HepG2 (cell line): ENCODE measurements around the gene TREML4. TPM values are rescaled to one million over a fixed set of nuclear protein-coding genes. Genes with fewer than 3 reads are reported as not detected.

Experiments used
- ATAC-seq: fragments of 200-7000 bp; cut with Tn5 transposase; 3 replicates; pipeline ENCODE4 v1.9.1; 2020; ENCODE audit warnings: mild to moderate bottlenecking, moderate library complexity
- BruUV-seq: library from RNA; stranded (reverse); fragments of 400-500 nt; replicated peaks from 2 replicates; lab custom pipeline; 2021; lab: Mats Ljungman, UMichigan
- CTCF ChIA-PET: fragments of 300-600 bp; formaldehyde crosslinking; extraction: SDS; loops from one replicate; lab custom pipeline; 2021; ENCODE audit warnings: low total read pairs, inconsistent platforms, low intra/inter-chr PET ratio; lab: Yijun Ruan, JAX
- POLR2A ChIA-PET: fragments of 350-600 bp; sonication (Branson Sonifier 250); formaldehyde crosslinking; loops from one replicate; lab custom pipeline; 2020; ENCODE audit warnings: antibody characterized with exemption, inconsistent platforms; lab: Yijun Ruan, JAX
- DNase-seq: peaks from one replicate; pipeline ENCODE4 v3.0.0-alpha.2; 2015; ENCODE audit warnings: low spot score
- FAIRE-seq: peaks from 3 replicates; lab custom pipeline; 2011; peaks lifted over from hg19 to GRCh38; lab: Jason Lieb, UNC
- H2AFZ ChIP-seq: one replicate; pipeline ENCODE4 v1.6.1; 2011; ENCODE audit warnings: low read length, inconsistent platforms
- H3K27ac ChIP-seq: fragments of 300-600 bp; 3 replicates; pipeline ENCODE4 v1.8.0; 2011; ENCODE audit warnings: mixed run types, mild to moderate bottlenecking, mixed read lengths, low read length, inconsistent platforms; ENCODE audit not compliant: insufficient read depth; ENCODE audit errors: extremely low read length
- H3K27me3 ChIP-seq, 2 experiments: fragments of 200-600 bp in 1 of 2; 2 replicates in 1 of 2; 3 replicates in 1 of 2; pipeline versions ENCODE4 v1.6.0 to v1.8.0; 2011; ENCODE audit warnings: low read length in 2 of 2, mild to moderate bottlenecking in 2 of 2, moderate library complexity in 2 of 2, inconsistent platforms in 1 of 2; ENCODE audit not compliant: insufficient read depth in 2 of 2, control insufficient read depth in 1 of 2
- H3K36me3 ChIP-seq, 2 experiments: fragments of 200-600 bp in 1 of 2; replicated peaks in 1 of 2; 2 replicates in 1 of 2; 3 replicates in 1 of 2; pipeline versions ENCODE4 v1.5.1 to v1.8.0; 2011; ENCODE audit warnings: low read length in 2 of 2, inconsistent platforms in 1 of 2; ENCODE audit not compliant: insufficient read depth in 2 of 2, control insufficient read depth in 1 of 2
- H3K4me1 ChIP-seq: 2 replicates; pipeline ENCODE4 v1.5.1; 2012; ENCODE audit warnings: low read length, inconsistent platforms; ENCODE audit not compliant: insufficient read depth
- H3K4me2 ChIP-seq: 2 replicates; pipeline ENCODE4 v1.6.0; 2011; ENCODE audit warnings: low read depth, low read length, inconsistent platforms
- H3K4me3 ChIP-seq, 3 experiments: fragments of 200-600 bp in 1 of 3; sonication (generic), shearing (Covaris generic) in 1 of 3; replicated peaks in 1 of 3; 2 replicates each; pipeline ENCODE4 v1.5.1; 2011 to 2016; ENCODE audit warnings: low read length in 3 of 3, inconsistent platforms in 2 of 3, low read depth in 2 of 3, mild to moderate bottlenecking in 2 of 3, control low read depth in 1 of 3, mixed read lengths in 1 of 3; ENCODE audit not compliant: insufficient read depth in 1 of 3
- H3K79me2 ChIP-seq: one replicate; pipeline ENCODE4 v1.6.1; 2011; ENCODE audit warnings: low read length, inconsistent platforms; ENCODE audit not compliant: insufficient read depth
- H3K9ac ChIP-seq: 2 replicates; pipeline ENCODE4 v1.6.0; 2011; ENCODE audit warnings: mild to moderate bottlenecking, low read depth, low read length, inconsistent platforms; ENCODE audit not compliant: insufficient read depth
- H3K9me3 ChIP-seq: 2 replicates; pipeline ENCODE4 v1.5.1; 2012; ENCODE audit warnings: mild to moderate bottlenecking, low read length
- H4K20me1 ChIP-seq: 2 replicates; pipeline ENCODE4 v1.6.0; 2011; ENCODE audit warnings: inconsistent platforms, mild to moderate bottlenecking, low read length, moderate library complexity; ENCODE audit not compliant: insufficient read depth
- ISL2 ChIP-seq: sonication (generic); formaldehyde crosslinking; IDR thresholded peaks from 2 replicates; pipeline ENCODE4 v1.5.0; 2020; ENCODE audit warnings: missing genetic modification reagents
- RNF2 ChIP-seq: fragments of 450-650 bp; conservative IDR thresholded peaks from 2 replicates; pipeline ENCODE4 v1.6.1; 2016; ENCODE audit warnings: low read depth
- ZFP36 ChIP-seq: fragments of 150-350 bp; IDR thresholded peaks from 2 replicates; pipeline ENCODE4 v1.6.1; 2018; ENCODE audit warnings: borderline replicate concordance, low read length, low read depth; ENCODE audit not compliant: partially characterized antibody
- WGBS: methylation state at CpG from one replicate; pipeline ENCODE4 v1.1.6; 2017; ENCODE audit warnings: low lambda C conversion rate; 5-methylcytosine and 5-hydroxymethylcytosine counted together
- in situ Hi-C: cut with HindIII; loops from 2 replicates; pipeline ENCODE4 v1.10.0; 2017; ENCODE audit warnings: low pct_unique_long_range_greater_than_20kb; ENCODE audit not compliant: extremely low pct_ligation_motif_present
- intact Hi-C: fragments of 100-400 bp; cut with micrococcal nuclease; formaldehyde crosslinking; loops from one replicate; pipeline ENCODE4 v1.10.0; 2022; ENCODE audit not compliant: unreplicated experiment
- polyA plus RNA-seq, 8 experiments: library from polyadenylated mRNA; depleted of rRNA in 3 of 8; stranded (reverse) in 7 of 8; unstranded in 1 of 8; fragments of >200 nt; fragmentation: Illumina TruSeq in 4 of 8; extraction: Trizol in 4 of 8; gene quantifications; 2 replicates each; pipeline versions ENCODE4 v1.2.1 to v1.2.3, GENCODE V29; 2011 to 2016; ENCODE audit warnings: low read depth in 4 of 8, missing spikeins in 1 of 8, mixed read lengths in 1 of 8; ENCODE audit not compliant: insufficient read depth in 1 of 8
- total RNA-seq, 5 experiments: library from RNA; depleted of rRNA; stranded (reverse); fragments of >200 nt; fragmentation: Illumina TruSeq; extraction: Trizol; gene quantifications; 2 replicates each; pipeline ENCODE4 v1.2.3, GENCODE V29; 2016; ENCODE audit warnings: low read depth in 1 of 5
- TF ChIP-seq, protein P1 (sequence below): sonication (generic); formaldehyde crosslinking; IDR thresholded peaks from 2 replicates; pipeline ENCODE4 v1.4.0; 2020; ENCODE audit warnings: low read depth, missing genetic modification reagents
- TF ChIP-seq, protein P2 (sequence below): sonication (generic); formaldehyde crosslinking; IDR thresholded peaks from 2 replicates; pipeline ENCODE4 v1.9.0; 2021; ENCODE audit warnings: missing genetic modification reagents, borderline replicate concordance

Gene TREML4
- total and polyA plus RNA-seq, 2 of the 13 experiments (the other 11 are each of a cell fraction or from before 2014, with no cell fraction given): not detected

DNA sequence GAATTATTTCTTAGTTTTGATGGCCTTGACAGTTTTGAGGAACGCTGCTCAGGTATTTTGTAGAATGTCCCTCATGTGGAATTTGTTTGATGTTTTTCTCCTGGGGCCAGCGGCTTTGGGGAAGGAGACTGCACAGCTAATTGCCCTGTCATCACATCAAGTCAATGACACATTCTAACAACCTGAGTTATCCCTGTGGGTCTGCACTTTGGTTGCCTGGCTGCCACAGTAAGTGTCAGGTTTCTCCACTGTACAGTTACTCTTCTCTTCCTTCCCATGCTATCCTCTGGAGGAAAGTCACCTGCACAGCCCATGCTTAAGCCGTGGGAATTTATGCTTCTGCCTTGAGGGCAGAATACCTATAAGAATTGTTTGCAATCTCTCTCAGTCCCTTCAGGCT, 1.4 kb upstream of the TREML4 start:
- Histone ChIP-seq H3K79me2 (no peaks in the 10 kb centered on the region), H2AFZ (no peak overlapping the region), H3K27me3 (peaks cover 0 to 22% of the 10 kb centered on the region in 2 experiments; a peak in 2 of 5 replicates), H3K36me3 (no peaks in the 10 kb centered on the region), H3K27ac (no peak overlapping the region), H3K9me3 (no peaks in the 10 kb centered on the region), H3K4me3 (no peak overlapping the region), H3K4me2 (no peak overlapping the region), H4K20me1 (no peaks in the 10 kb centered on the region)
- no TSS peak for BruUV-seq
- CTCF ChIA-PET: no interaction called here
- in situ Hi-C loops: no loop called here
- 14% methylated on average over 3 of the region's 3 CpGs for WGBS
- DNase-seq: no peak
- no peak for TF ChIP-seq RNF2
- TF ChIP-seq, protein P1, sequence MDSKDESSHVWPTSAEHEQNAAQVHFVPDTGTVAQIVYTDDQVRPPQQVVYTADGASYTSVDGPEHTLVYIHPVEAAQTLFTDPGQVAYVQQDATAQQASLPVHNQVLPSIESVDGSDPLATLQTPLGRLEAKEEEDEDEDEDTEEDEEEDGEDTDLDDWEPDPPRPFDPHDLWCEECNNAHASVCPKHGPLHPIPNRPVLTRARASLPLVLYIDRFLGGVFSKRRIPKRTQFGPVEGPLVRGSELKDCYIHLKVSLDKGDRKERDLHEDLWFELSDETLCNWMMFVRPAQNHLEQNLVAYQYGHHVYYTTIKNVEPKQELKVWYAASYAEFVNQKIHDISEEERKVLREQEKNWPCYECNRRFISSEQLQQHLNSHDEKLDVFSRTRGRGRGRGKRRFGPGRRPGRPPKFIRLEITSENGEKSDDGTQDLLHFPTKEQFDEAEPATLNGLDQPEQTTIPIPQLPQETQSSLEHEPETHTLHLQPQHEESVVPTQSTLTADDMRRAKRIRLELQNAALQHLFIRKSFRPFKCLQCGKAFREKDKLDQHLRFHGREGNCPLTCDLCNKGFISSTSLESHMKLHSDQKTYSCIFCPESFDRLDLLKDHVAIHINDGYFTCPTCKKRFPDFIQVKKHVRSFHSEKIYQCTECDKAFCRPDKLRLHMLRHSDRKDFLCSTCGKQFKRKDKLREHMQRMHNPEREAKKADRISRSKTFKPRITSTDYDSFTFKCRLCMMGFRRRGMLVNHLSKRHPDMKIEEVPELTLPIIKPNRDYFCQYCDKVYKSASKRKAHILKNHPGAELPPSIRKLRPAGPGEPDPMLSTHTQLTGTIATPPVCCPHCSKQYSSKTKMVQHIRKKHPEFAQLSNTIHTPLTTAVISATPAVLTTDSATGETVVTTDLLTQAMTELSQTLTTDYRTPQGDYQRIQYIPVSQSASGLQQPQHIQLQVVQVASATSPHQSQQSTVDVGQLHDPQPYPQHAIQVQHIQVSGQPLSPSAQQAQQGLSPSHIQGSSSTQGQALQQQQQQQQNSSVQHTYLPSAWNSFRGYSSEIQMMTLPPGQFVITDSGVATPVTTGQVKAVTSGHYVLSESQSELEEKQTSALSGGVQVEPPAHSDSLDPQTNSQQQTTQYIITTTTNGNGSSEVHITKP (CRISPR knock-in tag): no peak
- TF ChIP-seq ZFP36: no peak
- no peak for TF ChIP-seq ISL2 (CRISPR knock-in tag)
- TF ChIP-seq, protein P2, sequence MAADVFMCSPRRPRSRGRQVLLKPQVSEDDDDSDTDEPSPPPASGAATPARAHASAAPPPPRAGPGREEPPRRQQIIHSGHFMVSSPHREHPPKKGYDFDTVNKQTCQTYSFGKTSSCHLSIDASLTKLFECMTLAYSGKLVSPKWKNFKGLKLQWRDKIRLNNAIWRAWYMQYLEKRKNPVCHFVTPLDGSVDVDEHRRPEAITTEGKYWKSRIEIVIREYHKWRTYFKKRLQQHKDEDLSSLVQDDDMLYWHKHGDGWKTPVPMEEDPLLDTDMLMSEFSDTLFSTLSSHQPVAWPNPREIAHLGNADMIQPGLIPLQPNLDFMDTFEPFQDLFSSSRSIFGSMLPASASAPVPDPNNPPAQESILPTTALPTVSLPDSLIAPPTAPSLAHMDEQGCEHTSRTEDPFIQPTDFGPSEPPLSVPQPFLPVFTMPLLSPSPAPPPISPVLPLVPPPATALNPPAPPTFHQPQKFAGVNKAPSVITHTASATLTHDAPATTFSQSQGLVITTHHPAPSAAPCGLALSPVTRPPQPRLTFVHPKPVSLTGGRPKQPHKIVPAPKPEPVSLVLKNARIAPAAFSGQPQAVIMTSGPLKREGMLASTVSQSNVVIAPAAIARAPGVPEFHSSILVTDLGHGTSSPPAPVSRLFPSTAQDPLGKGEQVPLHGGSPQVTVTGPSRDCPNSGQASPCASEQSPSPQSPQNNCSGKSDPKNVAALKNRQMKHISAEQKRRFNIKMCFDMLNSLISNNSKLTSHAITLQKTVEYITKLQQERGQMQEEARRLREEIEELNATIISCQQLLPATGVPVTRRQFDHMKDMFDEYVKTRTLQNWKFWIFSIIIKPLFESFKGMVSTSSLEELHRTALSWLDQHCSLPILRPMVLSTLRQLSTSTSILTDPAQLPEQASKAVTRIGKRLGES (CRISPR knock-in tag): no peak
- TF ChIP-seq, all 625 proteins: peak for 0
- intact Hi-C loops: no loop called here
- ATAC-seq (no peak), FAIRE-seq (no peak)
- POLR2A ChIA-PET: no interaction called here
- Histone ChIP-seq H3K4me1 (no peaks in the 10 kb centered on the region), H3K9ac (no peak overlapping the region)
